Measurements from ENCODE around the gene SRSF9.

GRCh38 chr12:120425797-120426196, 43.8 kb downstream of the SRSF9 start:
- TF ChIP-seq CTCF (conservative IDR thresholded peaks at IDR 0.05; ENCODE audit: low read depth, low read length) = no peak
- TF ChIP-seq RAD21 (IDR thresholded peaks at IDR 0.05; ENCODE audit: low read length) = no peak
- no peak for TF ChIP-seq POLR2A (IDR thresholded peaks at IDR 0.05; ENCODE audit: low read depth, low read length)
- TF ChIP-seq ELK1 (IDR thresholded peaks at IDR 0.05; ENCODE audit: borderline replicate concordance, low read depth, low read length) = no peak
- no peak for TF ChIP-seq RFX5 (IDR thresholded peaks at IDR 0.05; ENCODE audit: low read depth, low read length)
- no peak for TF ChIP-seq FOS (IDR thresholded peaks at IDR 0.05; ENCODE audit: low read depth, low read length)
- no peak for TF ChIP-seq SMC3 (IDR thresholded peaks at IDR 0.05; ENCODE audit: low read depth, low read length)
- no peak for TF ChIP-seq BHLHE40 (IDR thresholded peaks at IDR 0.05; ENCODE audit: low read depth, low read length)
- no peak for TF ChIP-seq RCOR1 (IDR thresholded peaks at IDR 0.05; ENCODE audit: insufficient replicate concordance, low read length)
- no peak for TF ChIP-seq MXI1 (IDR thresholded peaks at IDR 0.05; ENCODE audit: borderline replicate concordance, low read depth, low read length)
- no peak for TF ChIP-seq CEBPB (IDR thresholded peaks at IDR 0.05; ENCODE audit: low read depth, low read length)
- TF ChIP-seq NFE2L2 (IDR thresholded peaks at IDR 0.05; ENCODE audit: low read depth, low read length) = no peak
- no peak for TF ChIP-seq USF2 (IDR thresholded peaks at IDR 0.05; ENCODE audit: low read depth, low read length)
- no peak for TF ChIP-seq MAFK (IDR thresholded peaks at IDR 0.05; ENCODE audit: low read depth, low read length)
